ENCODE results near the gene PPIL1.

Gene PPIL1

DNA sequence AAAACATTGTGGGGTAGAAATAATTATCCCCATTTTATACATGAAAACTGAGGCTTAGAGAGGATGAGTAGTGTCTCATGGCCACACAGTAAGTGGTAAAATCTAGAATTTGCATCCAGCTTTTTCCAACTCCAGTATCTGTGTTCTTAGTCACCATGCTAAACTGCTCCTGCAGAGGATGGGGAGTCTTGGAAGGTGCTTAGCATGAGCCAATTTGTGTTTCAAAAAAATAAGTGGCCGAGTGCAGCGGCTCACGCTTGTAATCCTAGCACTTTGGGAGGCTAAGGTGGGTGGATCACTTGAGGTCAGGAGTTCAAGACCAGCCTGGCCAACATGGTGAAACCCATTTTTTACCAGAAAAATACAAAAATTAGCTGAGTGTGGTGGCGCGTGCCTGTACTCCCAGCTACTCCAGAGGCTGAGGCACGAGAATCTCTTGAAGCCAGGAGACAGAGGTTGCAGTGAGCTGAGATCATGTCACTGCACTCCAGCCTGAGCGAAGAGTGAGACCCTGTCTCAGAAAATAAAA is 13.6 kb upstream of the PPIL1 start:
- no peak for DNase-seq

DNA sequence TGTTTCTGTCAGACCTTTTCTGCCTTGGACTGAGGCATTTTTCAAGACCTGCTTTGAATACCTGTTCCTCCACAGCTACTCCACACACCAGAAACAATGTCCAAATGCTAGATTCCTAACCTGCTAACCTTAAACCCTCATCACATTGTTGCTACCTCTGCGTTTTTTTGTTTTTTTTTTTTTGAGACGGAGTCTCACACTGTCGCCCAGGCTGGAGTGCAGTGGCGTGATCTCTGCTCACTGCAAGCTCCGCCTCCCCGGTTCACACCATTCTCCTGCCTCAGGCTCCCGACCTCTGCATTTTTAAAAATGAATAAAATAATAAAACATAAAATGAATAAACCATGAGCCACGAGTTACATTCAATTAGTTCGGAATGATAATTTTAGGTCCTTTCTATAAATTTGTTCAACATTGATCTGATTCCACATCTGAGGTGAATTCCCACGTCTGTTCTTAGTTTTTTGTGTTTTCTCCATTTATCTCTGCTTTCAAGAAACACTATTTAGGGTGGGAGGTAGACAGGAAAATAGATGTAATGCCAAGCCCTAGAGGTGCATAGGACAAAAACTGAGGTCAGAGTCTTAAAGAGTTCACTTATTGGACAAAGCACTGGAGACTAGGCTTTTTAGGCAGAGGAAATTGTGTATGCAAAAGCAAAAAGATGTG is 12.5 kb upstream of the PPIL1 start:
- DNase-seq: no peak

DNA sequence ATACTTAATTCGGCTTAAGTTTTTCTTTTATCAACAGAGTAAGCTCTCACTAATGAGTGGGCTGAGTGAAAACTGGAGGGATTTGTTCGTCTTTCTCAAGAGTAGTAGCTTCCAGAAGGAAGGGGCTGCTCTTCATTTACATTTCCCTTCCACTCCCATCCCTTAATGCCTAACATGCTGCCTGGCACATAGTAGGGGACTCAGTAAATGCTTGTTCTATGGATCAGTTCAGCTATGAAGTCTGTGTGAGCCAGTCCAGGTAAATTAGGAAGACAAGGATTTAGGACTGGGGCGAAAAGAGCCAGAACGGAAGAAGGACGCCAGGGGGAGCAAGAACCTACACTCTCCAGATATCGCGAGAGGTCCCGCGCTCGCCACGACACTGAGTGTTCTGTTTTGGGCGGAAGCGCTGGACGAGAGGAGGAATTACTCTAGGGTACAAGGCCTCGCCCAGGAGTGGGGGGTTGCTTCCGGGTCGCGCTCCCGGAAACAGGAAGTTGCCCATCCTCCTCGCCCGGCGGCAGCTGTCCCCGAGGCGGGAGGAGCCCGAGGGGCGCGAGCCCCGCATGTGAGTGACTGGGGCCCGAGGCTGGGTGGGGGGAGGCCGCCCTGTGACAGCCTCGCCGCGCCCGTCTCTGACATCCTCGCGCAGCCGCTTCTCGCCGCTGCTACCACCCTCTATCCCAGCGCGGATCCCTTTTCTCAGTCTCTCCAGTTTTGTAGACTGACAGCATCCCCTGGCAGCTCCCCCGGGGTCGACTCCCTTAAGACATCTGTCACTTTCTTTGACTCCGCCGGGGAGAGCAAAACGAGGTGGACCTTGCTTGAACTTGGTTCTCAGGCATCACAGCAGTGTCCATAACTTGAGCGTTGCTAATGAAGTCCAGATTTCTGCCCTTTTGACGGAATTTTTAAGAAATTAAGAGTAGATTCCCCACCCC is 11.1 kb upstream of the PPIL1 start, which contains the start of gene C6orf89:
Gene C6orf89, plus strand, starts transcription at position 492 of the 941 bp plus-strand sequence. CDS start 13,493 bp downstream, outside the sequence.
- DNase-seq: peak; percentile 97

DNA sequence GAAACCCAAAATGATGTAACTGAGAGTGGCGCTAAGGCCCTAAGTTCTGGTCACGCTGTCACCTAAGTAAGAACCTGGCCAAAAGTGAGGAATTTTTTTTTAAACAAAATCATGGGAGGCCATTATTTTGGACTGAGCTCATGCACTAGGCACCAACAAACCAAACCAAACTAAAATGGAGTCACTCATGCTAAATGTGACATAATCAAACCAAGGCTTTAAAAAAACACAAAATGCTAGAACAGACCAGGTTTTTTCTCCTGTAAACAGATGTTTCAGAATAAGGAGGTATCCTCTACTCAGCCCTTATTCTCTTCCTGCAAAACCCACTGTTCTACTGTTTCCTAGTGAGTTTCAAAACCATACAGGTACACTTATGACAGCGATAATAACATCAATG is 10.0 kb upstream of the PPIL1 start:
- DNase-seq: no peak

DNA sequence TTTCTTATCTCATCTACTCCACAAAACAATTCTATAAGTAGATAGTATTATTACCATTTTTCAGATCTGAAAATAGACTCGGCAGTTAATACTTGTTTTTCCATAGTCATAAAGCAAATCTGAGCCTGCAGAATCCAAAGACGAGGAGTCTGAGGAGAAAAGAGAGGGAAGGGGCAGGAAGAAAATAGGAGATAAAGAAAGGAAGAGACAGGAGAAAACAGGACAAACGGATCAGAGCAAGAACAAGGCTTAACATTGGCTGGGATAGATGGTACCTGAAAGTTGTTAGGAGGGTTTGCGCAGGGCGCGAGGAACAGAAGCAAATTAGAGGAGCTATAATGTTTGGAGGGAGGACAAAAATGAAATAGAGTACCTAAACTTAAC is 639 bp upstream of the PPIL1 start:
- no peak for DNase-seq

DNA sequence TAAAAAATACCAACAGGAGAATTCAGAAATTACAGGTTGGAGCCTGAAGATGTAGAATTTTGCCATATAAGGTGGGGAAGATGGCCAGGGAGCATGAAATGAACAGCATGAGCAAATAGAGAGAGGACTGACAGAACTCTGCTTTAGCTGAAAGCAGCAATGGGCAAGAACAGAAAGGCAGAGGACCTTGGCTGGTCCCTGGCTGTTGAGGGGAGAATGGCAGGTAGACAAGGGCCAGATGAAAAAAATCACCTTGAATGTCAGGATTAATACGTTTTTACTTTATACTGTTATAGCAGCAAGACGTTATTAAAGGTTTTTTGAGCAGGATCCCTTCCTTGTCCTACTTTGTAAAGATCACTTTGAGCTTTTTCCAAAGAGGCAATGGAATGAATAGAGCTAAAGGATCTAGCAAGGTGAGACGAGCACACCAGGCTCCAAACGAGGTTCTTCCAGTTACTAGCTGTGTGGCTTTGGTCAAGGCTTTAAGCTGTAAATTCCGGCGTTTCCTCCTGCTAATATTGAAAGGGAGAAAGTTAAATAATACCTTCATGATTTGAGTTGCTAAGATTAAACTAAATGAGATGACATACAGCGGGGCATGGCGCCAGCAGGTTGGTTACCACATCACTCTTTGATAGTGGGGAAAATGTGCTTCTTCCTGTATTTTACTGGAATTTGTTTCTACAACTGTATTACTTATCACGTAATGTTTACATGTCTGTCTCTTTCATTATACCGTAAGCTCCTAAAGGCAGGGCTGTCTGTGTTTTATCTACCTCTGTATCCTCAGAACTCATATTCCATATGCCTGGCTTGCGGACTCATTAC is 776 bp downstream of the PPIL1 start:
- no peak for DNase-seq

DNA sequence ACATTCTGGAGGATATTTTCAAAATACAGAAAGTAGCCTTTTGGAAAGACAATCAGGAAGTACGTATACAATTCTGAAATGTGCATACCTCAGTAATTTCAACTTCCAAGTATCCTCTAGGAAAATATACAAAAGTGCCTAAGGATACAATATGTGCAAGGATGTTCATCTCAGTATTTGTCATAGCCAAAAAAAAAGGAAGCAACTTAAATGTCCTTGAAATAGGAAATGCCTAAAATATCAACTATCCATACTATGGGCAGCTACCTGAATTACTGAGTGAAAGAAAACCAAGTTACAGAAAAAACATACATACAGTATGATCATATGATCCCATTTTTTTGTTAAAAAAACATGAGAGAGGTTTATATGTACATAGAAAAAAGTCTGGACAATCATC is 1.5 kb downstream of the PPIL1 start:
- DNase-seq: no peak

DNA sequence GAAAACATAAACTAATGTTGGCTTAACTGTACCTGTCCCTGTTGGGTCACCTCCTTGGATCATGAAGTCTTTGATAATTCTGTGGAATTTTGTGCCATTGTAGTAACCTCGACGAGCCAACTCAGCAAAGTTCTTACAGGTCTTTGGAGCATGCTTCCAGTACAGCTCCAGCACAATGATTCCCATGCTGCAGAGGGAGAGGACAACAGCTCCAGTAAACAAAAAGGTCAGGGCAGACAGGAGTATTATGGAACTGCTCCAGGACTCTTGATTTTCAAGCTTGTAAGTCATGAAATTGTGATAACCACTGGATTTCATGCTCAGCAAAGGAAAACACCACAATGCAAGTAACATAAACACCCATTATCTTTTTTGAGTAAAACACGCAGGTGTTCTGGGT is 2.9 kb downstream of the PPIL1 start:
- DNase-seq: no peak

DNA sequence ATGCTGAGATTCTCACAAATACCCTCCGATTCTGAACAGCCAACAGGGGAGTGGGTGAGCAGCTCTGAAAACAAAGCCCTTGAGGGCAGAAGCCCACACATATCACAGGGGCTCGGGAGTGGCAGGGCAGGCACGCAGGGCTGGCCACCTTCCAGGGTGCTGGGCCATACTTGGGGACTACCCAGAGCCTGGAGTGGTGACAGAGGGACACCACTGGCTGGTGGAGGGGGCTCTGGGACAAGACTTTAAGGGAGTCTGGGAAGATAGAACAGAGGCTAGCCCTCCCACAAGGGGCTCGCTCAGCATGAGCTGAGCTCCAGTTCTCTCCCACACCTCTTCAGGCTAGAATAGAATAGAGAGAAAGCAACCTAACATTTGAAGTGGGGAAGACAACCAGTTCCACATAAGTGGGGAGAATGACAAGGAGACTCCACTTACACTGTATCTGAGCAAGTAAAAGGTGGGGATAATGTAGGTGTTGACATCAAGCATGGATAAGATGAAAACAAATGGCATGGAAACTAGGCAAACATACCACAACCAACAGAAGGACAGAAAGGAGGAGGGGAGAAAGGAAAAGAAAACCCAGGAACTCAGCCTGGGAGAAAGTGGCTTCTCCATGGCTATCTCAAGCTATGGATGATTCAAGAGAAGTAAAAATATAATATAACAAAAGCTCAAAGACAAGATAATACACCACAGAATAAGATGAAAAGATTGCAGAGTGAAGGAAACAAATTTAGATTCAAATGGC is 7.0 kb downstream of the PPIL1 start:
- DNase-seq: no peak

DNA sequence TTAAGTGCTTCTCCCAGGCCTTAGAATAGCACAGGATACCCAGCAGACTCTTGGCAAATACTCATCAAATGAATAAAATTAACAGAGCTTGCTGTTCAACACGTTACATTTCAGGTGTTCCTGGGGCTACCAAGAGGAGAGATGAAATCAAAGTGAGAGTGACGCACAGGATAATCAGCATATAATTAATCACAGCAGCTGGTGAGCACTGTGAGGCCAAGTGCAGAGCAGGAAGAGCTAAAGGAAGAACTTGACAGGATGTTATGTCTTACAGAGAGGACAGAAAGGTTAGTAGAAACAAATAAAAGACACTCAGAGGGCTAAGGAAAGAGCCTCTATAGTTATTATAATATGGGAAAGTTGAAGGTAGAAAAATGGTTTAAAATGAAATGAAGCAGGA is 8.8 kb downstream of the PPIL1 start:
- DNase-seq: no peak

DNA sequence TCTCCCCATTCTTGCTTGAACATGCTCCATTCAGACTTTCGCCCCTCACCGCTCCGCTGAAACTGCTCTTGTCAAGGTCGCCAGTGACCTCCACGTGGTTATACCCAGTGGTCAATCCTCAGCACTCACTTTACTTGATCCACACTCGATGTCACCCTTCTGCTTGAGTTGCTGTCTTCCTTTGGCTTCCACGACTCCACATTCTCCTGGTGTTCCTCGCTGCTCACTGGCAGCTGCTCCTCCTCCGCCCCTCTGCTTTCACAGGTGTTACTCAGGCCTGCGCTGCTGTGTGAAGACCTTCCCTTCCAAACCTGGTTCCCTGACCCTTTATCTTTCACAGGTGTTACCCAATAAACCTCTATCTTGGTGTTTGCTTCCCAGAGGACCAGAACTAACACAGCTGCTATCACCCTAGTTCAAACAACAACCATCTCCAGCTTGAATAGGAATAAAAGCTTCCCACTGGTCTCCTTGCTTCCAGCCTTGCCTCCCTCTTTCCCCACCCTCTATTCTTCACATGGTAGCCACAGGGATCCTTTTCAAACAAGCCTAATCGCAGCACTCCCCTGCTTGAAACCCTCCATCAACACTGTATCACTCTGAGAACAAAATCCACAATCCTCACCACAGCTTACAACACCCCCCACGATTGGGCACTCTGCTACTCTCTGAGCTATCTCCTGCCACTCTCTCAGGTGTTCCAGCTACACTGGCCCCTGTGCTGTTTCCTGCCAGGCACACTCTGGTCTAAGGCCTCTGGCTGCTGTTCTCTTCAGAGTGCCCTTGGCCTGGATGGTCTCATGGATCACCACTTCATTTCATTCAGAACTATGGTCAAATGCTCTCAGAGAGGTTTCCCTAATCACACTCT is 10.7 kb downstream of the PPIL1 start:
- DNase-seq: no peak

DNA sequence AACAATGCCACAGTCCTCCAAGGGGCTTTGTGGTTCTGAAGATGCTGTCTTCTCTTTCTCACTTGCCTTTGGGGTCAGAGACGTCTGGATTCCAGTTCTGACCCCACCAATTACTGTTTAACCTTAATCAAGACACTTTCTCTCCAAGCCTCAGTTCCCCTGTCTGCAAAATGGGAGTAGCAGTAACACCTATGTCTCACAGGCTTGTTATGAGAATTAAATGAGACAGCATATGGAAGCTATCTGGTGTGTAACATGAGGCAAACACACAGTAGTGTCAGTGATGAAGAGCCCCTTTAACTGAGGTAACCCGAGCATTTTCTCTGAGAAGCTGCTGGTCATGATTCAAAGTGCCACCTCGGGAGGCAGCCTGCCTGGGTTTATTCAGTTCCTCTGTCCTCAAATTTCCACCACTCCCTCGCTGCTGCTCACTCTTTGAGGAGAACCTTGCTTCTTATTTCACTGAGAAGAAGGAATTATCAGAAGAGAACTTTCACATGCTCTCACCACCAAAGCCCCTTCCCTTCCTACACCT is 11.7 kb downstream of the PPIL1 start:
- DNase-seq: no peak

DNA sequence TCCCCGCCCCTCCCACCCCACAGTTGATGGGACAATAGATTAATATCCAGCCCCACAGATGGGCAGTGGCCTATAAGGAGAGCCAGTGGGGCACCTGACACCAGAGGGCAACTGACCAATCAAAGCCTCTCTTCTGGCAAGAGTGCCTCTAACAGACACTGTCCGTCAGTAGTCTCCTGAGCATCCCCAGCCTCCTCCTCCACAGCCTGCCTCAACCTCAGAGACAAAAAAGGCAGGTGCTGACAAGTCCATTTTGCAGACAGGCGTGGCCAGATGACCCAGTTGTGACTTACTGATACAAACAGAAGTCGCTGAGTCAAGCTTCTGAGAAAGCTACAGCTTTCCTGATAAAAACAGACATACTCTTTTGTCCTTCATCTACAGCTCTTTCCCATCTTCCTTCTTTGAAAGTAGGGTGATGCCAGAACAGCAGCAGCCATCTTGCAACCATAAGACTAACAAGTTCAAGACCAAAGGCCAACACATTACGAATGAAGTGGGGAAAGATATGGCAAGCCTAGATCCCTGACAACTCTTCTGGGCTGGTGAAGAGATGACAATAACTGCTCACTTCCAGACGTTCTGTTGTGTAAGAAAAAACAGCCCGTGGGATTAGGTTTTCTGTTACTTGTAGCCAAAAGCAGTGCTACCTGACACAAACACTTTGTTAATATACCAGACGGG is 12.3 kb downstream of the PPIL1 start:
- DNase-seq: no peak

DNA sequence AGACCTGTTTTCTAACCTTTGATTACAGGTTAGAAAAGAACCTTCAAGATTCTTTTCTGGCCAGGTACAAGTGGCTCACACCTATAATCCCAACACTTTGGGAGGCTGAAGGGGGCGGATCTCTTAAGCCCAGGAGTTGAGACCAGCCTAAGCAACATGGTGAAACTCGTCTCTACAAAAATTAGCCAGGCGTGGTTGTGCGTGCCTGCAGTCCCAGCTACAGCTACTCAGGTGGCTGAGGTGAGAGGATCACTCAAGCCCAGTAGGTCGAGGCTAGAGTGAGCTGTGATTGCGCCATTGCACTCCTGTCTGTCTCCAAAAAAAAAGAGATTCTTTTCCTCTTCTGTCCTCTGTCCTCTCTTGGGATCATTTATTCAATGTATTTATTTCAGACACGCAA is 14.5 kb downstream of the PPIL1 start:
- no peak for DNase-seq

DNA sequence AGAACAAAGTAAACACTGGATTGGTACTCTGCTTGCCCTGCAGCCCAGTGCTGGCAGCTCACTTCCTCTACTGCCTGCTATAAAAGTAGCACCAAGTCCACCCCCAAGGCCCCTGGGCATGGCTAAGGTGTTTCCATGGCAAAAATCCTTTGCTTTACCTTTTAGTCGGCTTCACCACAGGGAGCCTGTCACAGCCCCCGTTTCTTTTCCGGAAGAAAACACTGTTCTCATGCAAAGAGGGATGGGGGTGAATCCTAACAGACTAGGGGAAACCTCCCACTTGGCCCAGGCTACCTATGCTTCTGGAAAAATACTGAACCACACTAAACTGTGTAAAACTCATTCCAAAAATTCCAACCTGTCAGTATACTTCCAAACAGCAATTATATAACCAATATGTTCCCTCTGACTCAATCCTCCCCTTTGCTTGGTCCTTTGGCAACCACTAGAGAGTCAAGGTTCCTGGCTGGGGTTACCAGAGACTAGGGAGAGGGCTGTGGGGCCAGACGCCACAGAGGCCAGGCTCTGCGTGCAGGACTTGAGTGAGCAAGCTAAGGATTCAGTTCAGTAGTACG is 16.1 kb downstream of the PPIL1 start:
- DNase-seq: peak; percentile 53

DNA sequence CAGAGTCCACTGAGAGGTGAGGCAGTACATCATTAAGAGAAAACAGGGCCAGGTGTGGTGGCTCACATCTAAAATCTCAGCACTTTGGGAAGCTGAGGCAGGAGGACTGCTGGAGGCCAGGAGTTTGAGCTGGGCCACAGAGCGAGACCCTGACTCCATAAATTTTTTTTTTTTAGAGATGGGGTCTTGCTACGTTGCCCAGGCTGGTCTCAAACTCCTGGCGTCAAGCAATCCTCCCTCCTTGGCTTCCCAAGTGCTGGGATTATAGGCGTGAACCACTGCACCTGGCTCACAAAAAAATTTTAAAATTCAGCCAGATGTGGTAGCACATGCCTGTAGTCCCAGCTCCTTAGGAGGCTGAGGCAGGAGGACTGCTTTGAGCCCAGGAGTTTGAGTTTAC is 17.3 kb downstream of the PPIL1 start:
- DNase-seq: no peak

DNA sequence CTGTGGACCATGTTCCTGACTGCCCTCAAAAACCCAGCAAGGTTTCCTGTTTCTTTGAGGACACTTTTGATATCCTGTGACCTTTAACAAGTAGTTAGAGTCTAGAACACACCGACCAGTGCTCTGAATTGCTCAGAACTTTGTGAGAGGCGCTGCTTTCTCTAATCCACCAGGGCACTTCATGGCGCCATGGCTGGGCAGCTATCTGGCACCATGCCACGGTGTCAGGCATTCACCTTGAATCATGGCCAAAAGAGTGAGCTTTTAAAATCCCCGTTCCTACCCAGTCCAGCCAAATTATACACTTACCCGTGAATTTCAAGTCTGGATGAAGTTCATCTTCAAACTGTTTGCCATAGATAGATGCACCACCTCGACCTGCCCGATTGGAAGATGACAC is 18.3 kb downstream of the PPIL1 start:
- DNase-seq: no peak

DNA sequence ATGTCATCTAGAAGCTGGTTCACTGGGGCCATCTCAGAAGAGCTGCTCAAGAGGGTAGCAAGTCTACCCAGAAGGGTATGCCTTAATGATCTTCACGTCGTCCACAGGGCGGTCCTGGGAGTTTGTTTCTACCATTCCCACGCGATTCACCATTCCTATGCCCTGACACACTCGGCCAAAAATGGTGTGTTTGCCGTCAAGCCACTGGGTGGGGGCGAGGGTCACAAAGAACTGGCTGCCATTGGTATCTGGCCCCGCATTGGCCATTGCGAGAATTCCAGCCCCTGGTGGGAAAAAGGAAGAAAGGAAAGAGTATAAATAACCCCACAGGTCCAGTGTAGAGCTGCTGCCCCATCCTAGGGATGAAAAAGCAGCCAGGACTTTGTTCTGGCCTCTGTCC is 18.9 kb downstream of the PPIL1 start:
- peak; percentile 6 for DNase-seq

DNA sequence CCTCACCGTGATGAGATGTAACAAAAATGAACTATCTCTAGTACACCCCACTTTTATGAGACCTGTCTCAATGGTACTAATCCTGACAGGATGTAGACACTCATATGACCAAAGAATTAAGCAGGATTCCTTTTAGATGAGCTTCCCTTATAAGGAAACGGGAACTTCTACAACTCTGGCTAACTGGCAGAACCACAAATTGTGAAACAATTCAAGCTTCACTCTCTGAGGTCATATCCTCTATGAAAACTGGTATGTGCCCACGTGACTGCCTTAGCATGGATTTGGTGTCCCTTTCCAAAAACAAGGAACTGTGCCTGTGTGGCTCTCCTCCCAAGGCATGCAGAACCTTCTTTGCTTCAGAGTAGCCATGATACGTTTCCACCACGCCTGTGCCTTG is 21.3 kb downstream of the PPIL1 start:
- no peak for DNase-seq

Measured in right hindlimb (tissue), 1 donor.